GM13977 (cell line): ENCODE data around the gene ZNF107.
"Not testable (repeated sequence)": the region's sequence is repeated elsewhere in the genome, so short reads cannot be mapped to it uniquely, and the experiment has no call there.

Experiments used
- DNase-seq: peaks from one replicate; pipeline ENCODE4 v3.0.0; 2012; ENCODE audit warnings: low spot score
- in situ Hi-C: fragments of 300-500 bp; cut with MboI; formaldehyde crosslinking; loops from one replicate; pipeline ENCODE4 v1.12.0; 2022; ENCODE audit warnings: low sequenced_read_pairs, low pct_unique_long_range_greater_than_20kb, mixed read lengths, inconsistent platforms; ENCODE audit not compliant: unreplicated experiment
- TF ChIP-seq, protein P1 (sequence below): IDR thresholded peaks from 2 replicates; pipeline ENCODE4 v1.5.1; 2012; ENCODE audit warnings: mild to moderate bottlenecking, control low read depth; ENCODE audit not compliant: insufficient read depth; ENCODE audit errors: extremely low read depth, missing control alignments

The ZNF107 gene

DNA sequence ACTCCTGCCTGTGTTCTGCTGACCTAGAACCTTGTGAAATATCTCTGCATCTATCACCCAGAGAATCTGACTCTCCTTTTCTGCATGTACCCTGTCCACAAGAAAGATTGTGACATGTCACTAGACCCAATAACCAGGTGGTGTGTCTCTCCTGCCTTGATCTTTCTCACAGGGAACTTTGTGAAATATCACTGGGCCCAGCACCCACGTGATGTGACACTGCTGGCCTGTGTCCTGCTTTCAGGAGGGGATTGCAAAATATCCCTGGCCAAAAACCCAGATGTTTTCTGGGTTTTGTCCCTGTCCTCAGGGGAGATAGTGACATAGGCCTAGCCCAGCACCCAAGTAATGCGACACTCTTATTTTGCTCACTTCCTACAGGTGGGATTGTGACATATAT, 10.1 kb upstream of the ZNF107 start:
- in situ Hi-C loops, result no loop called here
- DNase-seq, result no peak
- TF ChIP-seq, protein P1, sequence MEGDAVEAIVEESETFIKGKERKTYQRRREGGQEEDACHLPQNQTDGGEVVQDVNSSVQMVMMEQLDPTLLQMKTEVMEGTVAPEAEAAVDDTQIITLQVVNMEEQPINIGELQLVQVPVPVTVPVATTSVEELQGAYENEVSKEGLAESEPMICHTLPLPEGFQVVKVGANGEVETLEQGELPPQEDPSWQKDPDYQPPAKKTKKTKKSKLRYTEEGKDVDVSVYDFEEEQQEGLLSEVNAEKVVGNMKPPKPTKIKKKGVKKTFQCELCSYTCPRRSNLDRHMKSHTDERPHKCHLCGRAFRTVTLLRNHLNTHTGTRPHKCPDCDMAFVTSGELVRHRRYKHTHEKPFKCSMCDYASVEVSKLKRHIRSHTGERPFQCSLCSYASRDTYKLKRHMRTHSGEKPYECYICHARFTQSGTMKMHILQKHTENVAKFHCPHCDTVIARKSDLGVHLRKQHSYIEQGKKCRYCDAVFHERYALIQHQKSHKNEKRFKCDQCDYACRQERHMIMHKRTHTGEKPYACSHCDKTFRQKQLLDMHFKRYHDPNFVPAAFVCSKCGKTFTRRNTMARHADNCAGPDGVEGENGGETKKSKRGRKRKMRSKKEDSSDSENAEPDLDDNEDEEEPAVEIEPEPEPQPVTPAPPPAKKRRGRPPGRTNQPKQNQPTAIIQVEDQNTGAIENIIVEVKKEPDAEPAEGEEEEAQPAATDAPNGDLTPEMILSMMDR, result no peak

DNA sequence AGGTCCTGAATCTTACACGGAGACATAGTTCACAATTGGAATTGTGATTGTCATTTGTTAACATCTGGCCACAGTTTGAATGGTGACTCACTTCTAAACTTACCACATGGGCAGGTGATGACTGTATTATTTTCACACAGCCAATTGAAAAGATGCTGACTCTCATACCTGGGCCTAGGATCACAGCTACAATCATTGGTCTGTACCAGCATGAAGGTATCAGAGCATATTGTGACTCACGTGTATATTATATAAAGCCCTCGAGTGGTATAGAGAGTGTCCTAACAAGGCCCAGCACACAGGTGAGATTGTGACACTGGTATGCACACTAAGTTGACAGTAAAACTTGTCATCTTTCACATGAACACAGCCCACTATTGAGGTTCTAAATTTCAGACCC, 9.4 kb upstream of the ZNF107 start:
- TF ChIP-seq, protein P1, result no peak
- in situ Hi-C loops, result no loop called here
- DNase-seq, result no peak

DNA sequence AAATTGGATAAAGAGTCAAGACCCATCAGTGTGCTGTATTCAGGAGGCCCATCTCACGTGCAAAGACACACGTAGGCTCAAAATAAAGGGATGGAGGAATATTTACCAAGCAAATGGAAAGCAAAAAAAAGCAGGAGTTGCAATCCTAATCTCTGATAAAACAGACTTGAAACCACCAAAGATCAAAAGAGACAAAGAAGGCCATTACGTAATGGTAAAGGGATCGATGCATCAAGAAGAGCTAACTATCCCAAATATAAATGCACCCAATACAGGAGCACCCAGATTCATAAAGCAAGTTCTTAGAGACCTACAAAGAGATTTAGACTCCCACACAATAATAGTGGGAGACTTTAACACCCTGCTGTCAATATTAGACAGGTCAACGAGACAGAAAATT, 3.8 kb upstream of the ZNF107 start:
- DNase-seq, in situ Hi-C loops: not testable (repeated sequence)

DNA sequence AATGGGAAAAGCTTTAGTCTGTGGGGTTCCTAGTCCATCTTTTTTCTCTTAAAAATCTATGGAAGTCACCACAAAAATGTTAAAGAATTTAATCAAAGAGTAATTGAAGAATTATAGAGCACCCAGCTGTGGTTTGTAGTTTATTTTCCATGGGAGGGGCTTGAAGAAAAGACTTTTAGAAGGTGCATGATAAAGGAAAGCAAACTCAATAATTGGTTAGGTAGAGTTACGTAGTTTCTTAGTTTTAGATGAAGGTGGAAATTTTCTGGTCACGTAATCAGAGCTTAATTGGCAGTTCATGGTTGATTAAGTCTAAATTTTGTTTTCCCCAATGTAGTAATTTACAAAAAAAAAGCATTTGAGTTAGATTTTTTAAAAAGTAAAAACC, 724 bp downstream of the ZNF107 start:
- in situ Hi-C loops, result no loop called here
- DNase-seq, result no peak
- TF ChIP-seq, protein P1, result no peak

DNA sequence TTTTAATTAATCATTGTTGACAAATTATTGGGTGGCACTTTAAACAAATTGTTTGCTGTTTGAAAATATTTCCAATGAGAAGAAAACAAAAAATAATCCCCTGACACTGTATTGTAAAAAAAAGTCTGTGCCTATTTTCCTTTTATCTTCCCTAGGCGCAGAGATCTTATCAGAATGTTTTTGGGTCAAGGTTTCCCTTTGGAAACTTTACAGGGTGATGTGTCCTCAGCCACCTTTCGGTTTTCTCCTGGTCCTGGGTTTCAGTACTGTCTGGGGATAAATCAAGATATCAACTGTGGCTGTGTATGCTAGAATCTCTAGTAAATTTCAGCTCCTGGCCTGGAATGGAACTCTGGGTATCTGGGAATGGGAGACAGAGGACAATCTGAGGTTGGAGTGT, 1.4 kb downstream of the ZNF107 start:
- DNase-seq, result no peak
- in situ Hi-C loops, result no loop called here
- TF ChIP-seq, protein P1, result no peak

DNA sequence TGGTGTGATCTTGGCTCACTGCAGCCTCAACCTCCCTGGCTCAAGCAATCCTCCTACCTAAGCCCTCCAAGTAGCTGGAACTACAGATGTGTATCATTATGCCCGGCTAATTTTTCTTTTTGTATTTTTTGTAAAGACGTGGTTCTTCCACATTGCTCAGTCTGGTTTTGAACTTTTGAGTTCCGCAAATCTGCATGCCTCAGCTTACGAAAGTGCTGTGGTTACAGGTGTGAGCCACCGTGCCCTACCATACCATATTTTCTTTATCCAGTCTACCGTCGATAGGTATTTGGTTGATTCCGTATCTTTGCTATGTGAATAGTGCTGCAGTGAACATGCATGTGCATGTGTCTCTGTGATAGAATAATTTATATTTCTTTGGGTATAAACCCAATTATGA, 6.5 kb downstream of the ZNF107 start:
- in situ Hi-C loops, result no loop called here
- no peak for DNase-seq
- TF ChIP-seq, protein P1, result no peak

DNA sequence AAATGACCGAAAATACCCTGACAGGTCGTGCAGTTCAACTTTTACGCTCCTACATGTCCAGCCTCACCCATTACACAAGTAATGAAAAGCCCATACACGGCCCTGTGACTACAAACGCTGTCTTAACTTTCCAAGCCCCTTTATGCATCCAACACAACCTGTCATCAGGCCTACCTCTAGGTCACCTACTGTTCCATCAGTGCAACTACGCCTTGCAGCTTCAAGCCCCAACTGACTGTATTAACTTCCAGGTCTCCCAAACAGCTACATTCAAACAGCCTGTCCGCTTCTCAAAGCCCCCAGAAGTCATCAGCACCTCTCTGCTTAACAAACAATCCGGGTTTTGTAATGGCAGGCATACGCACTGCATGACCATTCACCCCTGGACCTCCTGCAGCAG, 19.2 kb downstream of the ZNF107 start:
- no peak for DNase-seq
- TF ChIP-seq, protein P1, result no peak
- in situ Hi-C loops, result no loop called here
